ENCODE results near the gene FGF19.

The FGF19 gene

DNA sequence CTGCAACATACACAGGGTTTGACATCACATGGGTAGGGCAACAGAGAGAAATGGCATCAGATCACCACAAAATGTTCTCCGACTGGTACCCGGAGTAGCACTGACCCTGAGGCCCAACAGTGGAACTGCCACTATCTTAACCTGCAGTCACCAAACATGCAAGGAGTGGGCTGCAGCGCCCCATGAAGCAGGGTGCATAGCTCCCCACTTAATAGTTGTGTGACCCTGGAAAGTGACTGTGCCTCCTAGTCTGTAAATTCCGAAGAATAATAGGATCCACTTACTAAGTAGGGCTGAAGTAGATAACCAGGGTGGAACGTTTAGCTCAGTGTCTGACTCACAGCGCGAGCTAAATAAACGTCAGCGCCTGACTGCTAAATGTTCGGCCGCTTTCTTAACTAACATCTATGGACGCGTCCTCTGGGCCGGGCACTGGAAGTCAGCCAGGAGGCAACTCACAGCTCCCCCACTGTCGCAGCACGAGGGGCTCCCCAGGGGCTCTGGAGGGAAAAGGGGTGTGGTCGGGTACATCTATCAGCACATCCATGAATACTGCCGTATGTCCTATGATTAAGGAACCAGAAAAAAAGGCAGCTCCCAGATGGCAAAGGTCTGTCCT is 29.4 kb downstream of the FGF19 start:
- intact Hi-C loops (cut with DNase I; ENCODE audit: low total_unique reads) = no loop called here
- peak overlapping the region; percentile 84 to 88 for H3K27ac ChIP-seq
- H3K9me3 ChIP-seq = no peaks in the 10 kb centered on the region
- H3K4me3 ChIP-seq = peak overlapping the region; percentile 84 to 100
- peaks cover 6 to 35% (median 24%) of the 10 kb centered on the region in 4 donors for H3K4me1 ChIP-seq
- H3K36me3 ChIP-seq = peaks cover 0 to 28% (median 15%) of the 10 kb centered on the region in 3 donors
- TF ChIP-seq, protein P1, sequence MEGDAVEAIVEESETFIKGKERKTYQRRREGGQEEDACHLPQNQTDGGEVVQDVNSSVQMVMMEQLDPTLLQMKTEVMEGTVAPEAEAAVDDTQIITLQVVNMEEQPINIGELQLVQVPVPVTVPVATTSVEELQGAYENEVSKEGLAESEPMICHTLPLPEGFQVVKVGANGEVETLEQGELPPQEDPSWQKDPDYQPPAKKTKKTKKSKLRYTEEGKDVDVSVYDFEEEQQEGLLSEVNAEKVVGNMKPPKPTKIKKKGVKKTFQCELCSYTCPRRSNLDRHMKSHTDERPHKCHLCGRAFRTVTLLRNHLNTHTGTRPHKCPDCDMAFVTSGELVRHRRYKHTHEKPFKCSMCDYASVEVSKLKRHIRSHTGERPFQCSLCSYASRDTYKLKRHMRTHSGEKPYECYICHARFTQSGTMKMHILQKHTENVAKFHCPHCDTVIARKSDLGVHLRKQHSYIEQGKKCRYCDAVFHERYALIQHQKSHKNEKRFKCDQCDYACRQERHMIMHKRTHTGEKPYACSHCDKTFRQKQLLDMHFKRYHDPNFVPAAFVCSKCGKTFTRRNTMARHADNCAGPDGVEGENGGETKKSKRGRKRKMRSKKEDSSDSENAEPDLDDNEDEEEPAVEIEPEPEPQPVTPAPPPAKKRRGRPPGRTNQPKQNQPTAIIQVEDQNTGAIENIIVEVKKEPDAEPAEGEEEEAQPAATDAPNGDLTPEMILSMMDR (IDR thresholded peaks at IDR 0.05) = no peak
- no peaks in the 10 kb centered on the region for H3K27me3 ChIP-seq
- DNase-seq = no peak

DNA sequence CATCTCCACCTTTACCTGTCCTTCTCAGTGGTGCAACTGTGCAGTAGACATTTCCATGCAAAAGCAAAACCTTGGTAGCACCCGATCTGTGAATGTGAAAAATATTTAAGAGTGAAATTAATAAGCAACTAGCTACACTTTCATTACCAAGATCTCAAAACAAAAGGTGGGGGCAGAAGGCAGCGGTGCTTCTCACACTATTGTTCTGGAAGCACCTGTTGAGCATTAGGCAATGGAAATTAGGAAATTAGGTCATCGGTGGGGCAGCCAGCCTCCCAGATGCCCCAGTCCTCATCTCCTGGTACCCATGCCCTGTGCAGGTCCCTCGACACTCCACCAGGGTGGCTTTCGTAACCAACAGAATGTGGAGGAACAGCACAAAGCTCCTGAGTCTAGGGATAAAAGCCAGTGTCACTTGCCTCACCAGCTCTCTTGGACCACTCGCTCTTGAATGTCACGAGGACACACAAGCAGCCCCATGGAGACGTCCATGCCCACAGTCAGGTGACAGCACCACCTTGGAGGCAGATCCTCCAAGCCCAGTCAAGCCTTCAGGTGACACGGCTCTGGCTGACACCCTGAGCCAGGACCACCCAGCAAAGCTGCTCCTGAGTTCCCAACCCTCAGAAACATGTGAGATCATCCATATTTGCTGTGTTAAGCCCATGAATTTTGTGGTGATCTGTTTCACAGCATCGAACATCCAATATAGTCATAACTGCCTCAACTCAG is 31.9 kb downstream of the FGF19 start:
- no peaks in the 10 kb centered on the region for H3K9me3 ChIP-seq
- H3K4me1 ChIP-seq = peaks cover 6 to 35% (median 24%) of the 10 kb centered on the region in 4 donors
- H3K27ac ChIP-seq = no peak overlapping the region
- TF ChIP-seq, protein P1 (IDR thresholded peaks at IDR 0.05) = no peak
- intact Hi-C loops (cut with DNase I; ENCODE audit: low total_unique reads) = no loop called here
- no peak overlapping the region for H3K4me3 ChIP-seq
- H3K27me3 ChIP-seq = no peaks in the 10 kb centered on the region
- peaks cover 11 to 53% (median 40%) of the 10 kb centered on the region in 3 donors for H3K36me3 ChIP-seq
- no peak for DNase-seq

DNA sequence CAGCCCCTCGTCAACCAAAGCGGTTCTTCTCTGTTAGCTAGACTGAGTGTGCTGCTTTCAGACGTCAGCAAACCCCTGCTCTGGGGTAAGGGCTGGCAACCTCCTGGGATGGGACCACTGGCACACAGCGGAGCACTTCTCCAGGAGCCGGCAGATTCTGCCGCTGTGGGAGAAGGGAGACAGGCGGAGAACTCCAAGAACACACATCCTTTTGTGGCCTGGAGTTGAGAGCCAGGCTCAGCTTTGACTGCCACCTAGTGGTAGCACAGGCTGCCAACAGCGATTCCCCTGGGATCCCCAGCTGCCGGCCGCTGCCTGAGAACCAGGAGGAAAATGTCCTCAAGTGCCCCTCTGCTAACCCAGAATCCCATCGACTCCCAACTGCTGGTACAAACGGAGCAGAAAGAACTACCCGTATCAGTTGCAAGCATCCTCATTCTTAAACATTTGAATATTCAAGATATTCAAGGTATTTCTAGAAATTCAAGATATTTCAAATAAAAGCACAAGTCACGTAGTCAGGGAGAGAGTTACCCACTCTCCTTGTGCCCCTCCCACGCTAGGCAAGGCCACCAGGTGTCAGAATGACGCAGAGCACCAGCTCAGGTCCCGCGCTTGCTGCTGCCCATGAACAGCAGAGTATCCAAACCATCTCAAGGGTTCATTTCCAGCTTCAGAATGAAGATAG is 33.5 kb downstream of the FGF19 start:
- Histone ChIP-seq H3K9me3 (no peaks in the 10 kb centered on the region), H3K4me1 (peaks cover 6 to 32% (median 22%) of the 10 kb centered on the region in 4 donors), H3K4me3 (no peak overlapping the region), H3K27me3 (no peaks in the 10 kb centered on the region), H3K36me3 (peaks cover 11 to 69% (median 46%) of the 10 kb centered on the region in 3 donors), H3K27ac (peak overlapping the region; percentile 31 to 58)
- peak; percentile 83 to 96 for DNase-seq
- intact Hi-C loops (cut with DNase I; ENCODE audit: low total_unique reads) = no loop called here
- TF ChIP-seq, protein P1 (IDR thresholded peaks at IDR 0.05) = peak; percentile 91 to 97

DNA sequence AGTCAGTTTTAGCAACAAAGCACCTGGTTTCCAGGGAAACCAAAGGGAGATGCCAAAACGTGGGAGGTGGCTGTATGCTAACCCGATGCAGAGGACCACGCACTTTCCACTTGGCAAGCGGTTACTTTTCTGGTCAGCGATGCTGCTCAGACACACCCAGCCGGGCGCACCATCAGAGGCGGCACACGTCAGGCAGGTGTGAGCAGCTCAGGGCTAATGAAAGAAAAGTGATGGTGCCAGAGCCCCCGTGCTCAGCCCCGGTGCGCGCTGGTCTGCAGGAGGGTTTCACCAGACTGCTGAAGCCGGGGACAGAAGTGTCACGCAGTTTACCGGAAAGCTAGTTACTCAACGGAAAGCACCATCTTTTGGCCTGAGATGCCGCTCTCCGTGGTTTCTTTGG is 34.3 kb downstream of the FGF19 start:
- no peak overlapping the region for H3K4me3 ChIP-seq
- H3K27ac ChIP-seq = peak overlapping the region in 1 of 2 donors; percentile 50
- no peak for DNase-seq
- H3K4me1 ChIP-seq = peaks cover 6 to 30% (median 20%) of the 10 kb centered on the region in 4 donors
- H3K9me3 ChIP-seq = no peaks in the 10 kb centered on the region
- TF ChIP-seq, protein P1 (IDR thresholded peaks at IDR 0.05) = no peak
- peaks cover 11 to 77% (median 54%) of the 10 kb centered on the region in 3 donors for H3K36me3 ChIP-seq
- no peaks in the 10 kb centered on the region for H3K27me3 ChIP-seq
- intact Hi-C loops (cut with DNase I; ENCODE audit: low total_unique reads) = no loop called here

DNA sequence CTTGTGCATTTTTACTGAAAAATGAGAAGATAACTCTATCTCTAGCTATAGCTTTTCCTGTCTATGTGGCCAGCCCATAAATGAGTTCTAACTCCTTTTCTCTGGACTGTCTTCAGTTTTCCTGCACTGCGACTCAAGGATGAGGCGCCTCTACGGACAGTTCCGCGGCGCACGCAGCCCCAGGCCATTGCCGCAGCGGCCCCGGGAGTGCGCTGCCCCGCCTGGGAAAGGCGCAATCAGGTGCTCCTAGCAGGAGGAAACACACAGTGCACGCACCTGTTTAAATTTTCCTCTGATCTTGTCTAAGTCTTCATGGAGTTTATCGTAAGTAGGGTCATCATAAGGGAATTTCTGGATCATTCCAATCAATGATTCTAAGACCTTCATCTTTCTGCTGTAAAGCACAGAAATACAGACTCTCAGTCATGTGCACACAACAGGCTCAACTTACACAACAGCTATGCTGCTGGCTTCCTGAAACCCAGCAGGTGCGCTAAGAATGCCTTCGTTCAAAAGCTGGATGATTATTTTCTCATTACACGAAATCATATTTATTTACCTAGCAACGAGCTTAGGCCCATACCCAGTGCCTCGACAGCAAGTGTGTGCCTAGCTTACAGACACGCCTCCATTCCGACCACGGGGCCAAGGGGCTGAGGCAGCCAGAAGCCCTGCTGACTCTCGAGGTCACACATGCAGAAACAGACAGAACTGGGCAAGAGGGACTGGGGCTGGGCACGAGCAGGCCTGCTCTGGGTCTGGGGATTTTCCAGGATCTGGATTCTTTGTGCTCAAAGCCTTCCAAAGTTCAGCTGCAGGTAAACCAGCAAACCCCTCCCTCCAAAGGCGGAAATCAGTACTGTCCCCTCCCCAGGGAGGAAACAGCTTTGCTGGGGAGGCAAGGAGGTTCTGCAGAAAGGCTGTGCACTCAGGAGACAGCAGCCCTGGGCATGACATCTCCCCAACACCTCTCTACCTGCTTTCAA is 35.9 kb downstream of the FGF19 start:
- Histone ChIP-seq H3K4me1 (peaks cover 0 to 14% (median 6%) of the 10 kb centered on the region in 4 donors), H3K36me3 (peaks cover 11 to 92% (median 70%) of the 10 kb centered on the region in 3 donors), H3K27ac (no peak overlapping the region), H3K4me3 (no peak overlapping the region), H3K9me3 (no peaks in the 10 kb centered on the region), H3K27me3 (no peaks in the 10 kb centered on the region)
- no peak for DNase-seq
- intact Hi-C loops (cut with DNase I; ENCODE audit: low total_unique reads) = no loop called here
- TF ChIP-seq, protein P1 (IDR thresholded peaks at IDR 0.05) = no peak

Data from tibial artery (tissue), 4 donors.